K562 (cell line): Measurements from ENCODE around the gene GGA2. TPM values are rescaled to one million over a fixed set of nuclear protein-coding genes. Genes with fewer than 3 reads are reported as not detected.
A peak's percentile ranks its signal among the peaks of the same experiment; 100 is the strongest.

Experiments used
- CGGBP1 ChIP-seq: fragments of 250-450 bp; sonication (Bioruptor Pico); IDR thresholded peaks from 2 replicates; pipeline ENCODE4 v1.9.0; 2021; ENCODE audit warnings: mild to moderate bottlenecking
- CREBBP ChIP-seq: IDR thresholded peaks from one replicate; pipeline ENCODE4 v1.6.1; 2012; ENCODE audit warnings: low read depth, mild to moderate bottlenecking, control low read depth, inconsistent platforms, low read length
- ERF ChIP-seq: fragments of 450-650 bp; formaldehyde crosslinking; IDR thresholded peaks from 2 replicates; pipeline ENCODE4 v1.4.0; 2020; ENCODE audit warnings: mild to moderate bottlenecking, mixed read lengths
- GATAD2A ChIP-seq: fragments of 450-650 bp; IDR thresholded peaks from 2 replicates; pipeline ENCODE4 v1.6.1; 2017
- HNRNPK ChIP-seq: fragments of 200-400 bp; formaldehyde crosslinking; IDR thresholded peaks from one replicate; pipeline ENCODE4 v1.6.1; 2018; ENCODE audit warnings: mild to moderate bottlenecking, low read depth, low read length; ENCODE audit not compliant: poor library complexity, severe bottlenecking
- HNRNPUL1 ChIP-seq: fragments of 200-400 bp; formaldehyde crosslinking; IDR thresholded peaks from 2 replicates; pipeline ENCODE4 v1.6.1; 2017; ENCODE audit warnings: low read length
- HSF4 ChIP-seq: fragments of 250-450 bp; sonication (Bioruptor Pico); IDR thresholded peaks from 2 replicates; pipeline ENCODE4 v2.1.2; 2022; ENCODE audit warnings: mild to moderate bottlenecking, moderate library complexity, borderline replicate concordance
- KAT8 ChIP-seq: fragments of 450-650 bp; IDR thresholded peaks from 2 replicates; pipeline ENCODE4 v1.6.1; 2016; ENCODE audit warnings: low read depth, mild to moderate bottlenecking
- MLLT1 ChIP-seq, 2 experiments: fragments of 450-650 bp; IDR thresholded peaks; 2 replicates each; pipeline ENCODE4 v1.6.1; 2016
- NCOA6 ChIP-seq: fragments of 450-650 bp; IDR thresholded peaks from 2 replicates; pipeline ENCODE4 v1.6.1; 2017; ENCODE audit warnings: mild to moderate bottlenecking
- NFIC ChIP-seq: fragments of 450-650 bp; IDR thresholded peaks from 2 replicates; pipeline ENCODE4 v1.6.1; 2017; ENCODE audit warnings: mild to moderate bottlenecking, inconsistent platforms
- POLR2H ChIP-seq: IDR thresholded peaks from 2 replicates; pipeline ENCODE4 v1.6.1; 2016; ENCODE audit warnings: missing genetic modification characterization, low read depth, mild to moderate bottlenecking, control low read depth, missing compliant biosample characterization, moderate library complexity
- RCOR1 ChIP-seq, 2 experiments: IDR thresholded peaks; 2 replicates each; pipeline ENCODE4 v1.6.1; 2012; ENCODE audit warnings: low read depth in 2 of 2, low read length in 2 of 2, borderline replicate concordance in 1 of 2, improper control_type of control experiment in 1 of 2
- RFX1 ChIP-seq: fragments of 450-650 bp; IDR thresholded peaks from 2 replicates; pipeline ENCODE4 v1.6.1; 2016; ENCODE audit warnings: mild to moderate bottlenecking, moderate library complexity
- SIN3B ChIP-seq: fragments of 450-650 bp; IDR thresholded peaks from 2 replicates; pipeline ENCODE4 v1.6.1; 2017; ENCODE audit warnings: low read depth, mild to moderate bottlenecking, moderate library complexity
- SUPT5H ChIP-seq: fragments of 450-650 bp; IDR thresholded peaks from 2 replicates; pipeline ENCODE4 v1.6.1; 2016
- U2AF2 ChIP-seq: fragments of 200-400 bp; formaldehyde crosslinking; optimal IDR thresholded peaks from 2 replicates; pipeline ENCODE3; 2017; ENCODE audit warnings: low read depth, mild to moderate bottlenecking, low read length
- XRCC3 ChIP-seq: fragments of 450-650 bp; IDR thresholded peaks from 2 replicates; pipeline ENCODE4 v1.6.1; 2017; ENCODE audit warnings: mild to moderate bottlenecking, moderate library complexity
- ZNF140 ChIP-seq: fragments of 250-450 bp; sonication (Bioruptor Pico); IDR thresholded peaks from 2 replicates; pipeline ENCODE4 v1.8.0; 2021; ENCODE audit warnings: moderate library complexity, mild to moderate bottlenecking, inconsistent platforms
- ZNF197 ChIP-seq: fragments of 200-800 bp; sonication (Bioruptor generic); IDR thresholded peaks from 2 replicates; pipeline ENCODE4 v1.6.1; 2016; ENCODE audit warnings: low read depth, missing genetic modification characterization, missing compliant biosample characterization
- ZNF280B ChIP-seq: fragments of 250-450 bp; sonication (Bioruptor Pico); IDR thresholded peaks from 2 replicates; pipeline ENCODE4 v1.5.1; 2021; ENCODE audit warnings: mild to moderate bottlenecking
- ZNF77 ChIP-seq: fragments of 250-450 bp; sonication (Bioruptor Pico); IDR thresholded peaks from 2 replicates; pipeline ENCODE4 v1.5.0; 2020
- polyA plus RNA-seq, 8 experiments: library from polyadenylated mRNA; depleted of rRNA in 4 of 8; stranded (reverse) in 5 of 8; unstranded in 3 of 8; fragments of >200 nt; fragmentation: Nextera tagmentation in 2 of 8; fragmentation: Illumina TruSeq in 1 of 8; extraction: Ambion mirVana in 2 of 8; extraction: Trizol in 1 of 8; gene quantifications; 2 replicates each; pipeline versions ENCODE4 v1.2.1 to v1.2.3, GENCODE V29; 2011 to 2014; ENCODE audit warnings: inconsistent platforms in 1 of 8, missing spikeins in 1 of 8
- total RNA-seq, 7 experiments: library from RNA; depleted of rRNA in 6 of 7; stranded (reverse); fragments of >200 nt in 6 of 7; fragmentation: Illumina TruSeq in 2 of 7; extraction: Trizol in 2 of 7; gene quantifications; 2 replicates each; pipeline versions ENCODE4 v1.2.1 to v1.2.3, GENCODE V29; 2011 to 2021; ENCODE audit warnings: low replicate concordance in 1 of 7
- TF ChIP-seq, protein P1 (sequence below): sonication (generic); formaldehyde crosslinking; IDR thresholded peaks from 2 replicates; pipeline ENCODE4 v1.8.0; 2022; ENCODE audit warnings: mild to moderate bottlenecking, missing genetic modification reagents
- TF ChIP-seq, protein P2 (sequence below): fragments of 450-650 bp; IDR thresholded peaks from 2 replicates; pipeline ENCODE4 v1.6.1; 2018; ENCODE audit warnings: mild to moderate bottlenecking, low read depth; ENCODE audit not compliant: partially characterized antibody

The GGA2 gene
- total and polyA plus RNA-seq, 9 of the 15 experiments (the other 6 are each of a cell fraction or from before 2014, with no cell fraction given): 11.9 to 133 (median 66.3) TPM

DNA sequence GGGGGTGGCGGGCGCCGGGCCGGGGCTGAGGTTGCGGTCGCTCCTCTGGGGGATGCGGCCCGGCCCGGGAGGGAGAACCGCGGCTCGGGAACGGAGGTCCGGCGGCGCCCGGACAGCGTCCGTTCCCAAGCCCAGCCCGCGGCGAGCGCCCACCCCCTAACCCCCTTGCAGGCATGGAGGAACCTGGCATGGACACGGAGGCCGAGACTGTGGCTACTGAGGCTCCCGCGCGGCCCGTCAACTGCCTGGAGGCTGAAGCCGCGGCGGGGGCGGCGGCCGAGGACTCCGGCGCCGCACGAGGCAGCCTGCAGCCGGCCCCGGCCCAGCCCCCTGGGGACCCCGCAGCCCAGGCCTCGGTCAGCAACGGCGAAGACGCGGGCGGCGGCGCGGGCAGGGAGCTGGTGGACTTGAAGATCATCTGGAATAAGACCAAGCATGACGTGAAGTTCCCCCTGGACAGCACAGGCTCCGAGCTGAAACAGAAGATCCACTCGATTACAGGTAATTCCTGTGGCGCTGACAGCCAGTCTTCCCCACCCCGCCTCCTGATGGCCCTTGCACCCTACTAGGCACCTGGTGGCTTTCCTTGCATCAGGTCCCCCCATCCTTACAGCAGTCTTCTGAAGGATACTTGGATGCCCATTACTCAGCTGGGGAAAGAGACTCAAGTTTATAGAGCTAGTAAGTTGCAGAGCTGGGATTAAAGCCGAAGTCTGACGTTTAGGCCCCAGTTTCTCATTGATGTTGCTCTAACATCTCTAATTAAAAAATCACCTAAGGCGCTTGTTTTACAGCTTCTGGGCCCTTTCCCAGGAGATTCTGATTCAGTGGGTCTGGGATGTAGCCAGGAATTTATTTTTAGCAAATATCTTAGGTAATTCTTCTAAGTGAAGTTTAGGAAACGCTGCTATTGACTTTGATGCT lies 47.7 kb upstream of the GGA2 start (continued):
- TF ChIP-seq MLLT1 (IDR thresholded peaks at IDR 0.05) (no peak), XRCC3 (no peak), HNRNPUL1 (no peak), HSF4 (CRISPR knock-in tag) (no peak), NFIC (no peak), KAT8 (no peak), ZNF140 (CRISPR knock-in tag) (no peak), CREBBP (no peak), CGGBP1 (CRISPR knock-in tag) (no peak), SUPT5H (no peak), HNRNPK (peak; percentile 17), ZNF197 (CRISPR knock-in tag) (no peak), GATAD2A (no peak), SIN3B (peak; percentile 87), RCOR1 (IDR thresholded peaks at IDR 0.05; ENCODE audit: borderline replicate concordance in 1 of 2, low read depth in 2 of 2, low read length in 2 of 2) (no peak), NCOA6 (no peak), POLR2H (no peak), RFX1 (no peak), ZNF280B (CRISPR knock-in tag) (no peak), U2AF2 (no peak), ERF (CRISPR knock-in tag) (0 out of 2 replicates have a peak, but pooled peaks have one; percentile 37), ZNF77 (CRISPR knock-in tag) (no peak)
- TF ChIP-seq, protein P1, sequence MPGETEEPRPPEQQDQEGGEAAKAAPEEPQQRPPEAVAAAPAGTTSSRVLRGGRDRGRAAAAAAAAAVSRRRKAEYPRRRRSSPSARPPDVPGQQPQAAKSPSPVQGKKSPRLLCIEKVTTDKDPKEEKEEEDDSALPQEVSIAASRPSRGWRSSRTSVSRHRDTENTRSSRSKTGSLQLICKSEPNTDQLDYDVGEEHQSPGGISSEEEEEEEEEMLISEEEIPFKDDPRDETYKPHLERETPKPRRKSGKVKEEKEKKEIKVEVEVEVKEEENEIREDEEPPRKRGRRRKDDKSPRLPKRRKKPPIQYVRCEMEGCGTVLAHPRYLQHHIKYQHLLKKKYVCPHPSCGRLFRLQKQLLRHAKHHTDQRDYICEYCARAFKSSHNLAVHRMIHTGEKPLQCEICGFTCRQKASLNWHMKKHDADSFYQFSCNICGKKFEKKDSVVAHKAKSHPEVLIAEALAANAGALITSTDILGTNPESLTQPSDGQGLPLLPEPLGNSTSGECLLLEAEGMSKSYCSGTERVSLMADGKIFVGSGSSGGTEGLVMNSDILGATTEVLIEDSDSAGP (CRISPR knock-in tag): no peak
- TF ChIP-seq, protein P2, sequence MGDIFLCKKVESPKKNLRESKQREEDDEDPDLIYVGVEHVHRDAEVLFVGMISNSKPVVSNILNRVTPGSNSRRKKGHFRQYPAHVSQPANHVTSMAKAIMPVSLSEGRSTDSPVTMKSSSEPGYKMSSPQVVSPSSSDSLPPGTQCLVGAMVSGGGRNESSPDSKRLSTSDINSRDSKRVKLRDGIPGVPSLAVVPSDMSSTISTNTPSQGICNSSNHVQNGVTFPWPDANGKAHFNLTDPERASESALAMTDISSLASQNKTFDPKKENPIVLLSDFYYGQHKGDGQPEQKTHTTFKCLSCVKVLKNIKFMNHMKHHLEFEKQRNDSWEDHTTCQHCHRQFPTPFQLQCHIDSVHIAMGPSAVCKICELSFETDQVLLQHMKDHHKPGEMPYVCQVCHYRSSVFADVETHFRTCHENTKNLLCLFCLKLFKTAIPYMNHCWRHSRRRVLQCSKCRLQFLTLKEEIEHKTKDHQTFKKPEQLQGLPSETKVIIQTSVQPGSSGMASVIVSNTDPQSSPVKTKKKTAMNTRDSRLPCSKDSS: no peak
